Osteocyte (in vitro differentiated cells): Measurements from ENCODE around the gene GLRX5. TPM values are rescaled to one million over a fixed set of nuclear protein-coding genes. Genes with fewer than 3 reads are reported as not detected.

Experiments
- DNase-seq: peaks from one replicate; pipeline ENCODE4 v3.0.0; 2021; ENCODE audit warnings: mixed read lengths; ENCODE audit not compliant: unreplicated experiment; ENCODE audit errors: extremely low spot score
- H3K27ac Mint-ChIP-seq: one replicate; pipeline ENCODE4 v1.8.0; 2021; ENCODE audit warnings: mild to moderate bottlenecking, mixed read lengths; ENCODE audit not compliant: unreplicated experiment
- H3K27me3 Mint-ChIP-seq: one replicate; pipeline ENCODE4 v1.8.0; 2021; ENCODE audit warnings: mixed read lengths; ENCODE audit not compliant: unreplicated experiment
- H3K36me3 Mint-ChIP-seq: one replicate; pipeline ENCODE4 v1.8.0; 2021; ENCODE audit warnings: mixed read lengths; ENCODE audit not compliant: unreplicated experiment
- H3K4me1 Mint-ChIP-seq: one replicate; pipeline ENCODE4 v1.8.0; 2021; ENCODE audit warnings: mixed read lengths; ENCODE audit not compliant: unreplicated experiment
- H3K4me3 Mint-ChIP-seq: one replicate; pipeline ENCODE4 v1.8.0; 2021; ENCODE audit warnings: mild to moderate bottlenecking, moderate library complexity, mixed read lengths; ENCODE audit not compliant: unreplicated experiment
- H3K9me3 Mint-ChIP-seq: one replicate; pipeline ENCODE4 v1.8.0; 2021; ENCODE audit warnings: mixed read lengths; ENCODE audit not compliant: unreplicated experiment
- CTCF ChIP-seq: fragments of 200-600 bp; sonication (generic); IDR thresholded peaks from 2 replicates; pipeline ENCODE4 v1.5.0; 2021; ENCODE audit warnings: antibody characterized with exemption, mild to moderate bottlenecking, moderate library complexity
- total RNA-seq: library from RNA; stranded (reverse); gene quantifications from 2 replicates; pipeline ENCODE4 v1.2.1, GENCODE V29; 2021

GLRX5 gene
- total RNA-seq, 1 donor from 2014 or later, result 55.1 TPM

GRCh38 chr14:95543021-95543420, 8.2 kb downstream of the GLRX5 start:
- TF ChIP-seq CTCF, result no peak
- no peaks in the 10 kb centered on the region for H3K27me3 Mint-ChIP-seq
- H3K4me3 Mint-ChIP-seq, result no peak overlapping the region
- H3K9me3 Mint-ChIP-seq, result no peaks in the 10 kb centered on the region
- peaks cover 19% of the 10 kb centered on the region for H3K36me3 Mint-ChIP-seq
- no peak overlapping the region for H3K27ac Mint-ChIP-seq
- peaks cover 48% of the 10 kb centered on the region for H3K4me1 Mint-ChIP-seq
- DNase-seq, result no peak

GRCh38 chr14:95544588-95544987, 9.7 kb downstream of the GLRX5 start:
- Mint-ChIP-seq H3K27ac (peak overlapping the region; percentile 42), H3K4me1 (peaks cover 46% of the 10 kb centered on the region), H3K4me3 (no peak overlapping the region), H3K9me3 (no peaks in the 10 kb centered on the region), H3K36me3 (peaks cover 25% of the 10 kb centered on the region), H3K27me3 (no peaks in the 10 kb centered on the region)
- DNase-seq, result no peak
- TF ChIP-seq CTCF, result no peak

GRCh38 chr14:95545515-95546168, 10.8 kb downstream of the GLRX5 start:
- Mint-ChIP-seq H3K27ac (peak overlapping the region; percentile 42), H3K27me3 (no peaks in the 10 kb centered on the region), H3K4me3 (no peak overlapping the region), H3K9me3 (no peaks in the 10 kb centered on the region), H3K36me3 (peaks cover 28% of the 10 kb centered on the region), H3K4me1 (peaks cover 46% of the 10 kb centered on the region)
- DNase-seq, result no peak
- no peak for TF ChIP-seq CTCF

GRCh38 chr14:95547272-95547625, 12.4 kb downstream of the GLRX5 start:
- H3K4me1 Mint-ChIP-seq, result peaks cover 45% of the 10 kb centered on the region
- no peak overlapping the region for H3K4me3 Mint-ChIP-seq
- peaks cover 33% of the 10 kb centered on the region for H3K36me3 Mint-ChIP-seq
- H3K27me3 Mint-ChIP-seq, result no peaks in the 10 kb centered on the region
- peak overlapping the region; percentile 81 for H3K27ac Mint-ChIP-seq
- no peak for DNase-seq
- TF ChIP-seq CTCF, result no peak
- no peaks in the 10 kb centered on the region for H3K9me3 Mint-ChIP-seq

GRCh38 chr14:95547626-95548327, 12.9 kb downstream of the GLRX5 start:
- Mint-ChIP-seq H3K27me3 (no peaks in the 10 kb centered on the region), H3K9me3 (no peaks in the 10 kb centered on the region), H3K36me3 (peaks cover 33% of the 10 kb centered on the region), H3K4me3 (no peak overlapping the region), H3K4me1 (peaks cover 45% of the 10 kb centered on the region), H3K27ac (peak overlapping the region; percentile 81)
- no peak for DNase-seq
- TF ChIP-seq CTCF, result no peak
